GM12878 (cell line): Measurements from ENCODE around the gene EXD3.
"Not testable (repeated sequence)": the region's sequence is repeated elsewhere in the genome, so short reads cannot be mapped to it uniquely, and the experiment has no call there.

Experiments used
- BACH1 ChIP-seq: fragments of 450-650 bp; IDR thresholded peaks from 2 replicates; pipeline ENCODE4 v1.6.1; 2017; ENCODE audit warnings: mild to moderate bottlenecking, borderline replicate concordance
- IKZF1 ChIP-seq: fragments of 450-650 bp; conservative IDR thresholded peaks from 2 replicates; pipeline ENCODE4 v1.6.1; 2017; ENCODE audit warnings: antibody characterized with exemption, mild to moderate bottlenecking

- TF ChIP-seq BACH1, IKZF1: not testable (repeated sequence)
These were observed 28.5 kb upstream of the EXD3 start for GRCh38 chr9:137451264-137452005.
